GM21717 (cell line): ENCODE measurements around the gene CSAD.

Source experiments
- ATAC-seq: cut with Tn5 transposase; IDR thresholded peaks from one replicate; pipeline ENCODE4 v1.9.1; 2021; ENCODE audit warnings: mild to moderate bottlenecking, moderate library complexity; ENCODE audit not compliant: unreplicated experiment

Gene CSAD

GRCh38 chr12:53152390-53152789, 28.3 kb downstream of the CSAD start:
- ATAC-seq: no peak

DNA sequence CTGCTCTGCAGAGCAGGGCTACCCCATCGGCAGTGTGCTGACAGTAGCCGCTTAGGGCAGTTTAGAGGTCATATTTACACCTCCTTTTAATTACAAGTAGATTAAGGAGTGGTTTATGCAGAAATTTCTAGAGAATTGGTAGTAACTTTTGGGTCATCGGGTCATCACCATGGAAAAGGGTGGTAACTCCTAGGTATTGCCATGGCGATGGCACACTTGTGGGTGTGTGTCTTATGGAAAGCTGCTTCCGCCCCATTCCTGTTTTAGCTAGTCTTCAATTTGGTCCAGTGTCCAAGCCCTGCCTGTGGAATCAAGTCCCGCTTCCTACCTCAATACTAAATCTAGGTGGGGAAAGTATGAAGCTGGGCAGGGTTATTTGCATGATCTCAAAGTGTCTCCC, 29.7 kb downstream of the CSAD start:
- ATAC-seq: no peak

DNA sequence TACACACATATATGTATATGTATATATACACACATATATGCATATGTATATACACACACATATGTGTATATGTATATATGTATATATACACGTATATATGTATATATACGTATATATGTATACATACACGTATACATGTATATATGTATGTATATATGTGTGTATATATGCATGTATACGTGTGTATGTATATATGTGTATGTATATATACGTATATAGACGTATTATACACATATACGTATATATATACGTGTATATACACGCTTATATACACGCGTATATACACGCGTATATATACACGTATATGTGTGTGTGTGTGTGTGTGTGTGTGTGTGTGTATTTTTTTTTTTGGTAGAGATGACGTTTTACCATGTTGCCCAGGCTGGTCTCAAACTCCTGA, 33.1 kb downstream of the CSAD start:
- ATAC-seq: no peak

DNA sequence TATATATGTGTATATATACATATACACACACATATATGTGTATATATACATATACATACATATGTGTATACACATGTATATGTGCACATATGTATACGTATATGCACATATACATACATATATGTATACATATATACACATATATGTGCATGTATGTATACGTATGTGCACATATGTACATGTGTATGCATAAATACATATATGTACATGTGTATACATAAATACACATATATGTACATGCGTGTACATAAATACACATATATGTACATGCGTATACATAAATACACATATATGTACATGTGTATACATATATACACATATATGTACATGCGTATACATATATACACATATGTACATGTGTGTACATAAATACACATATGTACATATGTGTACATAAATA, 33.5 kb downstream of the CSAD start:
- ATAC-seq: no peak

DNA sequence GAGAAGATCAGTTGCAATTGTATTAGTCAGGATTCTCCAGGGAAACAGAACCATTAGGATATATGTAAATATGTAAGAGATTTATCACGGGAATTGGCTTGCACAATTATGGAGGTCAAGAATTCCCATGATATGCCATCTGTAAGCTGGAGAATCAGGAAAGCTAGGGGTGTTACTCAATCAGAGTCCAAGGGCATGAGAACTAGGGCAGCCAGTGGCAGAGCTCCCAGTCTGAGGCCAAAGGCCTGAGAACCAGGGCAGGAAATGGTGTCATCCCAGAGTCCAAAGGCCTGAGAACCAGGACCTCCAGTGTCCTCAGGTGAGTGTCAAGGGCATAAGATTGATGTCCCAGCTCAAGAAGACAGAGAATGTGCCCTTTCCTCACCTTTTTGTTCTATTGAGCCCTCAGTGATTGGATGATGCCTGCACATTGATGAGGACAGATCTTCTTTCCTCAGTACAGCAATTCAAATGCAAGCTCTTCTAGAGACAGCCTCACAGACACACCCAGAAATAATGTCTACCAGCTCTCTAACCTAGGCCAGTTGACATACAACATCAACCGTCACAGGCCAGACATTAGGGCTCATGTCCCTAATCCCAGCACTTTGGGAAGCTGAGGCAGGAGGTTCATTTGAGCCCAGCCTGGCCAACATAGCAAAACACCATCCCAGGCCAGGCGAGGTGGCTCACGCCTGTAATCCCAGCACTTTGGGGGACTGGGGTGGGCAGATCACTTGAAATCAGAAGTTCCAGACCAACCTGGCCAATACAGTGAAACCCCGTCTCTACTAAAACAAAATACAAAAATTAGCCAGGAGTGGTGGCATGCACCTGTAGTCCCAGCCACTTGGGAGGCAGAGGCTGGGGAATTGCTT, 35.1 kb downstream of the CSAD start:
- no peak for ATAC-seq

- ATAC-seq: no peak
Observed at GRCh38 chr12:53143355-53143754, 37.4 kb downstream of the CSAD start.

DNA sequence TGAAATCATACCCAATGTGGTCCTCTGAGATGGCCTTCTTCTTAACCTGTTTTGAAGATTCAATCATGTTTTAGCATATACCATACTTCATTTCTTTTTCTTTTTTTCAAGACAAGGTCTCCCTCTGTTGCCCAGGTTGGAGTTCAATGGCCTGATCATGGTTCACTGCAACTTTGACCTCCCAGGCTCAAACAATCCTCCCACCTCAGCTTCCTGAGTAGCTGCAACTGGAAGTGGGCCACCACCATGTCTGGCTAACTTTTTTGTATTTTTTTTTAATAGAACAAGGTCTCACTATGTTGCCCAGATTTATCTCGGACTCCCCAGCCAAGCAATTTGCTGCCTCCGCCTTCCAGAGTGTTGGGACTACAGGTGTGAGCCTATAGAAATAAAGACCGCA, 47.0 kb downstream of the CSAD start:
- no peak for ATAC-seq

DNA sequence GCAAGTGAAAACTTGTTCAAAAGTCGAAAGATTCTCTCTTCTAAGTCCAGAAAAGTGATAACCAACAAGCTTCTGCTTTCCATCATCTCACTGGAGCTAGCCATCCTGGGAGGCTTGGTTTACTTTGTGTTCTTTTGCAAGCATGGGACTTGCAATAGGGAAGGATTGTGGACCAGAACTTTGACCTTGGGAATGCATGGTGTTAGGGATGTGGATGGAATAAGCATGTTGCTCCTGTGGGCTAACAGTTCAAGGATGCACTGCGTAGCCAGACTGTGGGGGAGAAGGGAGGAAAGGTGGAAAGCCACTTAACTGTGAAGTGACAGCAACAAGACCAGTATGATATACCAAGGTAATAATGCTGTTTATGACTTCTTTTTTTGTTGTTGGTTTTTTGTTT, 48.9 kb downstream of the CSAD start:
- ATAC-seq: no peak

DNA sequence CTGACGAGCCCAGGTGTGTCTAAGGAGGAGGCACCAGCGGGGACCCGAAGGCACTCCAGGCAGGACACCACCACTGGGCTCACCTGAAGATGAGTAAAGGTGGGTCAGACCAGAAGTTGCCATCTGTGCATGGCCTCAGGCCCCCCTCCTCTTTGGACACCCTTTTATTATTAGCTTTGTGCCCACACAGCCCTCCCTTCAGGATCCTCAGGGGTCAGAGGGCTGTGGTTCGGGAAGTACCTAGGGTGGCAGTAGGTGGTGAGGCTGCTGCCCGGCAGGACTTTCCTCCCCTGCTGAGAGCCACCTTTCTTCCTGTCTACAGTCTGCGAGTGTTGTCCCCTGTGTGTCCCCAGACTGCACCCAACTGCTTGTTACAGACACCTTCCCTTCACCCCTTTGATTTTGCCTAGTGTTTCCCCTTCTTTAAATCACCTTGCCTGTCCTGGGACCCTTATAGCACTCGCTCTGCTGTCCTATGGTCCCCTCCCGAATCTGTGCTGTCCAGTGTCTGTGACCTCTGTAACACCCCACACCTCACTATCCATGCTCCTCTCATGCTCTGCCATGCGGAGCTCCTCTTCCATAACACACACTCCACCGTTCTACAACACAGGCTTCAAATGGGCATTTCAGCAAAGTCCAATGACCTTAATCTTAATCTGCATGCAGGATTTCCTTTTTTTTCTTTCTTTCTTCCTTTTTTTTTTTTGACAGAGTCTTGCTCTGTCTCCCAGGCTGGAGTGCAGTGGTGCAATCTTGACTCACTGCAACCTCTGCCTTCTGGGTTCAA, 51.8 kb downstream of the CSAD start:
- ATAC-seq: no peak

DNA sequence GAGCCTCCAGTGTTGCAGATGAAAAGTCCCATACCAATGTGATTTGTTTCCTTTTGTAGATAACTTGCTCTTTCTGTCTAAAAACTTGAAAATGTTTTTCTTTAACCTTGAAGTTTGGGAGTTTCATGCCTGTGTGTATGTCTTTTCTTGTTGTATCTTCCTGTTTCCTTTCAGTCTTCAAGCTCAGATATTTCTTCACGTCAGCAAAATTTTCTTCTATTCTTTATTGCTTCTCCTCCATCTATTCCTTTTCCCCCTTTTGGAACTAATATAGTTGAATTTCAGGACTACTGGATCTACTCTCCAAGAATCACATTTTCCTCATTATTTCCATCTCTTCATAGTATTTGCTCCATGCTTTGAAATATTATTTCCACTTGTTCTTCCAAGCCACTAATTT, 53.6 kb downstream of the CSAD start:
- ATAC-seq: no peak

DNA sequence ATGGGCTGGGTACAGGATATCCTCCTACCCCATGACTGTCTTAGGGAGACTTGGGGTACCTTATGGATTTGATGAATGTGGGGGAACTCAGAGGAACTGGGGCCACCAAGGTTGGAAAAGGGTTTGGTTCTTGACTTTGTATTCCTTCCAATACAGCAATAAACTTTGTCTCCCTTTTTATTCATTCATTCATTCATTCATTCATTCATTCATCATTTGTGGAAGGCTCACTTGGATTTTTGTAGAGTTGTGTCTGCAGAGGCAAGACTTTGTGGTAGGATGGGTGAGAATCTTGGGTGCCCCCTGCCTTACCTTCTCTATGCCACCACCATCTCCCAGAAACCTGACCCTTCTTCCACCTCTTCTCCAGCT, 56.4 kb downstream of the CSAD start:
- no peak for ATAC-seq

GRCh38 chr12:53123578-53124351, 57.0 kb downstream of the CSAD start:
- no peak for ATAC-seq

- no peak for ATAC-seq
Observed at GRCh38 chr12:53122961-53123468, 57.7 kb downstream of the CSAD start.

DNA sequence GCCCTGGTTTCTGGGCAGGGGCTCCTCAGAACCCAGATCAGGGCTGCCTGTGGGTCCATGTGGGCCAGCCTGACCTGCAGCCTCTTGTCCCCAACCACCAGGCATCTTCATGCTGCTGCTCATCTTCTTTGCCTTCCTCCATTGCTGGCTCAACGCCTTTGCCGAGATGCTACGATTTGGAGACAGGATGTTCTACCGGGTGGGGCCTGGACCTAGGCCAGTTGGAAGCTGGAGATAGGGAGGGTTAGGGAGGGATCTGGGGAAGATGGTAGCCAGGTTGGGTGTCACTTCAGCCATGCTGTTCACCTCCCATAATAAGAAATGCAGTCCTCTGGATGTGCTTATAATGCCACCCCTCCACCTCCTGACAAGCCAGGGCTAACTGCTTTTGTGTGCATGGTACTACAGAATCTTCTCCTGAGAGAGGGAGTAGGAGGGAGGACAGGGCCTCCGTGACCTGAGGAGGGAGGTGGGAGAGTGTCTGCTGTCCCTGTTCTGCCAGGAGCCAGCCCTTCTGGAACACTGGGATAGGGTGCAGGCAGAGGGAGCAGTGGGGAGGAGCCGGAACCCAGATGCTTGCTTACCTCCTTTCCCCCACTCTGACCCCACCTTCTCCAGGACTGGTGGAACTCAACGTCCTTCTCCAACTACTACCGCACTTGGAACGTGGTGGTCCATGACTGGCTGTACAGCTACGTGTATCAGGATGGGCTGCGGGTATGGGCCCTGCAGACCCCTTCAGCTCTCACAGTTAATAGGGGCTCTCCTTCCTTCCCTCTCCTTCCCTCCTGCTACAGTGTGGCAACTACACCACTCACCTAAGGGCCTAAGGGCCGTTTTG, 59.8 kb downstream of the CSAD start:
- no peak for ATAC-seq

GRCh38 chr12:53118751-53119300, 61.9 kb downstream of the CSAD start:
- ATAC-seq: no peak

- ATAC-seq: no peak
Observed at GRCh38 chr12:53115891-53116648, 64.7 kb downstream of the CSAD start.

GRCh38 chr12:53115112-53115890, 65.4 kb downstream of the CSAD start:
- no peak for ATAC-seq

GRCh38 chr12:53113951-53114350, 66.8 kb downstream of the CSAD start:
- no peak for ATAC-seq
